Ovary (tissue), 9 donors: ENCODE measurements around the gene MICAL2. TPM values are rescaled to one million over a fixed set of nuclear protein-coding genes. Genes with fewer than 3 reads are reported as not detected.

ENCODE experiments used
- DNase-seq, 5 donors: peaks; one replicate each; pipeline ENCODE4 v3.0.0-alpha.2; 2019 to 2020
- H3K27ac ChIP-seq, 2 donors: fragments of 200-600 bp; one replicate each; pipeline versions ENCODE4 v1.5.1 to v1.8.0; 2019 to 2022
- H3K27me3 ChIP-seq: fragments of 200-600 bp; one replicate; pipeline ENCODE4 v1.8.0; 2022
- H3K36me3 ChIP-seq: fragments of 200-600 bp; sonication (generic); one replicate; pipeline ENCODE4 v1.5.1; 2019
- H3K4me1 ChIP-seq: one replicate; pipeline ENCODE4 v1.8.1; 2013; ENCODE audit warnings: mild to moderate bottlenecking, moderate library complexity; ENCODE audit not compliant: insufficient read depth
- H3K4me3 ChIP-seq: fragments of 200-600 bp; sonication (generic); one replicate; pipeline ENCODE4 v1.5.1; 2017
- H3K9me3 ChIP-seq, 2 donors: fragments of 200-600 bp in 1 of 2; sonication (generic) in 1 of 2; one replicate each; pipeline versions ENCODE4 v1.5.1 to v1.8.1; 2013 to 2019; ENCODE audit warnings: mild to moderate bottlenecking in 1 of 2, moderate library complexity in 1 of 2
- EP300 ChIP-seq: sonication (generic); formaldehyde crosslinking; IDR thresholded peaks from one replicate; pipeline ENCODE4 v1.6.1; 2017; ENCODE audit warnings: antibody characterized with exemption
- POLR2A ChIP-seq: fragments of 450-650 bp; IDR thresholded peaks from one replicate; pipeline ENCODE4 v1.6.1; 2017; ENCODE audit warnings: antibody characterized with exemption, mild to moderate bottlenecking, moderate library complexity
- WGBS, 3 donors: extraction: QIAGEN DNeasy Blood & Tissue Kit in 1 of 3; methylation state at CpG; one replicate each; pipeline versions ENCODE4 v1.1.5 to v1.1.7; 2013 to 2017; 5-methylcytosine and 5-hydroxymethylcytosine counted together
- intact Hi-C, 4 donors: fragments of 100-400 bp; cut with DNase I; formaldehyde crosslinking; loops; one replicate each; pipeline versions ENCODE4 v1.11.0 to v1.15.1; 2022 to 2023
- polyA plus RNA-seq, 2 donors: library from polyadenylated mRNA; stranded (reverse); fragments of 200-250 nt in 1 of 2; fragments of 350-450 nt in 1 of 2; fragmentation: Illumina TruSeq in 1 of 2; extraction: RNeasy Lipid Tissue Mini Kit (QIAGEN cat#74804) in 1 of 2; gene quantifications; one replicate each; pipeline ENCODE4 v1.2.3, GENCODE V29; 2013 to 2014
- total RNA-seq, 7 donors: library from RNA; depleted of rRNA in 2 of 7; stranded (reverse); fragments of >200 nt in 2 of 7; fragmentation: NEBNext Ultra II Directional in 3 of 7; extraction: Animal tissue kit (Norgen Biotek cat#: 25700) in 3 of 7; gene quantifications; one replicate each; pipeline versions ENCODE4 v1.1.0 to v1.2.4, GENCODE V29; 2016 to 2023
- TF ChIP-seq, protein P1 (sequence below), 3 donors: fragments of 450-650 bp in 2 of 3; fragments of 200-600 bp in 1 of 3; IDR thresholded peaks; one replicate each; pipeline versions ENCODE4 v1.5.1 to v1.8.0; 2016 to 2022; ENCODE audit warnings: antibody characterized with exemption in 3 of 3, mild to moderate bottlenecking in 1 of 3
- donor health status: DM: no; HTN: no; CAD: no; lungs with moderate emphysema.
- donor health status: DM: no; HTN: no; CAD: no.
- donor health status: Bipolar disorder and iron deficiency.
- donor health status: DM: yes; HTN: yes; CAD: no.
- donor health status: DM: no; HTN: no; CAD: no.
- donor health status: DM: yes; HTN: yes; CAD: no.

MICAL2 gene
- total and polyA plus RNA-seq, 9 donors = 10.7 to 73.6 (median 32.5) TPM

DNA sequence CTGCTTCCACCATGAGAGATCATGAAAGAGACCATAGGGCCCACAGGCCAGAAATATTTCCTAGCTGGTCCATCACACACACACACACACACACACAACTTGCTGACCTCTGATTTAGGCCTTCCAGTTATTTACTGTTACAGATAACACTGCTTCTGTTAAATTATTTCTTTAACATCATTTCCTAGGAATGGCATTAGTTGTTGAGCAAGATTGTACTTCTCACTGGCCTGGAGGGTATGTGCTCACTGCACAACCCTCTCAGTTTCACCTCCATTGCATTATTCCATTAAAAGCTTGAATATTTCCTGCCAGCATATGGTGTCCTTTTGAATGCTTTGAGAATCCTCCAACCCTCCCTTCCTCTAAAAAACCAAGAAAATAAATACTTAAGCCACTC, 104.4 kb downstream of the MICAL2 start:
- H3K36me3 ChIP-seq = no peaks in the 10 kb centered on the region

DNA sequence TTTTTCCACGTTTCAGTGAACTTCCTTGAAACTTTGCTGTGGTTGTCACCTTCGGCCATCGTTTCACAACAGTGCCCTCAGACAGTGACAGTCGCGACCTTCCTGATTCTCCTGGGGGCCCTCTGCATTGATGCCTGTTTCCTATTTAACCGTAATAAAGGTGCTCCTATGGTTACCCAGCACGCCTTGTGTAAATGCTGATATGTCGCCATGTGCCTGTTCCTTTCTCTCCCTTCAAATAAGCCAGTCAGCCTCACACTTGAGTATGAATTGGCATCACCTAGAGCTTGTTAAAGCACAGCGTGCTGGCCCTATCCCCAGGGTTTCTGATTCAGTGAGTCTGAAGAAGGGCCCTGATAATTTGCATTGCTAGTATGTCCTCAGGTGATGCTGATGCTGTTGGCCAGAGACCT, 104.8 kb downstream of the MICAL2 start:
- no peaks in the 10 kb centered on the region for H3K27me3 ChIP-seq
- H3K4me1 ChIP-seq = peaks cover 6% of the 10 kb centered on the region
- H3K9me3 ChIP-seq = no peaks in the 10 kb centered on the region
- intact Hi-C loops = no loop called here
- TF ChIP-seq EP300 = no peak
- no peak for DNase-seq
- no peaks in the 10 kb centered on the region for H3K36me3 ChIP-seq
- WGBS, 3 donors = 91 to 93% (median 93%) methylated on average over 9 of the region's 9 CpGs
- H3K27ac ChIP-seq = no peak overlapping the region
- no peak overlapping the region for H3K4me3 ChIP-seq

More for the DNA sequence above, 104.4 kb downstream of the MICAL2 start:
- no peak for DNase-seq
- TF ChIP-seq EP300 (no peak), POLR2A (no peak)
- TF ChIP-seq, protein P1, sequence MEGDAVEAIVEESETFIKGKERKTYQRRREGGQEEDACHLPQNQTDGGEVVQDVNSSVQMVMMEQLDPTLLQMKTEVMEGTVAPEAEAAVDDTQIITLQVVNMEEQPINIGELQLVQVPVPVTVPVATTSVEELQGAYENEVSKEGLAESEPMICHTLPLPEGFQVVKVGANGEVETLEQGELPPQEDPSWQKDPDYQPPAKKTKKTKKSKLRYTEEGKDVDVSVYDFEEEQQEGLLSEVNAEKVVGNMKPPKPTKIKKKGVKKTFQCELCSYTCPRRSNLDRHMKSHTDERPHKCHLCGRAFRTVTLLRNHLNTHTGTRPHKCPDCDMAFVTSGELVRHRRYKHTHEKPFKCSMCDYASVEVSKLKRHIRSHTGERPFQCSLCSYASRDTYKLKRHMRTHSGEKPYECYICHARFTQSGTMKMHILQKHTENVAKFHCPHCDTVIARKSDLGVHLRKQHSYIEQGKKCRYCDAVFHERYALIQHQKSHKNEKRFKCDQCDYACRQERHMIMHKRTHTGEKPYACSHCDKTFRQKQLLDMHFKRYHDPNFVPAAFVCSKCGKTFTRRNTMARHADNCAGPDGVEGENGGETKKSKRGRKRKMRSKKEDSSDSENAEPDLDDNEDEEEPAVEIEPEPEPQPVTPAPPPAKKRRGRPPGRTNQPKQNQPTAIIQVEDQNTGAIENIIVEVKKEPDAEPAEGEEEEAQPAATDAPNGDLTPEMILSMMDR (IDR thresholded peaks at IDR 0.05) = no peak
- Histone ChIP-seq H3K9me3 (no peaks in the 10 kb centered on the region), H3K4me3 (no peak overlapping the region), H3K27ac (no peak overlapping the region), H3K4me1 (peaks cover 2% of the 10 kb centered on the region), H3K27me3 (no peaks in the 10 kb centered on the region)
- intact Hi-C loops = no loop called here

DNA sequence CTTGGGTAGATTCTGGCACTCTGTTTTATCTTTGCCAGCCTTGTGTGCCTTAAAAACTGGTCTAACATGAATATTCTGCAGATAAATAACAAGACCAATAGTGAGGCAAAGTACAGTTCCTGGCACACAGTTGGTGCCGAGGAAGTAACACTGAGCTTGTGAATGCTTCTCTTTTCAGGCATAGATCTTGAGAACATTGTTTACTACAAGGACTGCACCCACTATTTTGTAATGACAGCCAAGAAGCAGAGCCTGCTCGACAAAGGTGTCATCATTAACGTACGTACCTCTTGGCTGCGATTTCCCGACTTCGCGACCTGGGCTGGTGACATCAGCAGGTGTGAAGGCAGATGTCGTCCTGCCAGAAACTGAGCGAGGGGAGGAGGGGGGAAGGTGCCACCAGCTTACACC, 105.7 kb downstream of the MICAL2 start:
- no peaks in the 10 kb centered on the region for H3K36me3 ChIP-seq
- no peak for DNase-seq
- no peaks in the 10 kb centered on the region for H3K27me3 ChIP-seq
- intact Hi-C loops = no loop called here
- no peak for TF ChIP-seq EP300
- TF ChIP-seq, protein P1 (IDR thresholded peaks at IDR 0.05) = no peak
- no peak for TF ChIP-seq POLR2A
- 89 to 95% (median 89%) methylated on average over 10 of the region's 10 CpGs for WGBS, 3 donors
- no peak overlapping the region for H3K4me3 ChIP-seq
- no peaks in the 10 kb centered on the region for H3K9me3 ChIP-seq
- H3K27ac ChIP-seq = no peak overlapping the region
- H3K4me1 ChIP-seq = peaks cover 9% of the 10 kb centered on the region

DNA sequence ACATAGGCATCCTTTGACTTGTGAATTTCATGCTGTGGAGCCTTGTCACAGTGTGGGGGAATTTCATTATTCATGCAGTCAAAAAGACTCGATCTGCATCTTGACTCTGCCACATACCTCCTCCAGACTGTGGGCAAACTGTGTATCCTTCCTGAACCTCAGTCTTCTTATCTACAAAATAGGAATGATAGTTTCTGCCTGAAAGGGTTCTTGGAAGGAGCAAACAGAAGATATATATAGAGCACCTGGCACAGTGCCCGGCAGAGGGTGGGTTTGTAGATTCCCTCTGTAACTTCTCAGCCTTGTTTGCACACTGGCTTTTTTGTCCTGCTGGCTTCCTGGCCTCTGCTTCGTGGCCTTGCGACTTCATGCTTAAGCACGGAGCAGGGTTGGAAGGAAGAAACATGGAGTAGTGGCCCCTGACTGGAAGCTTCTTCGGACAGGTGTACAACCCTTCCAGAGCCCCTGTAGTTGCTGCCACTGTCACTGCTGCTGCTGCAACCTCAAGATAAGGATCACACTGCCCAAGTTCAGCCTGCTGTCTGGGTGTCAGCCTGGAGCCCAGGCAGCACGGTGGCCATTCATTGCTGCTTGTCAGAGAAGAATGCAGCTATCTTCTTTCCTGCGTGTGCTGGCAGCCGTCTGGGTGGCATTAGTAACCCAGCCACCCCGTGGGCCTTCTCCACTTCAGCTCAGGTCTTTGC, 106.4 kb downstream of the MICAL2 start:
- Histone ChIP-seq H3K36me3 (no peaks in the 10 kb centered on the region), H3K4me3 (no peak overlapping the region), H3K9me3 (no peaks in the 10 kb centered on the region), H3K27me3 (no peaks in the 10 kb centered on the region), H3K4me1 (peaks cover 11% of the 10 kb centered on the region), H3K27ac (no peak overlapping the region)
- no peak for DNase-seq
- 27 to 37% (median 33%) methylated on average over 10 of the region's 10 CpGs for WGBS, 3 donors
- intact Hi-C loops = no loop called here
- TF ChIP-seq, protein P1 (IDR thresholded peaks at IDR 0.05) = no peak
- TF ChIP-seq POLR2A (no peak), EP300 (no peak)

DNA sequence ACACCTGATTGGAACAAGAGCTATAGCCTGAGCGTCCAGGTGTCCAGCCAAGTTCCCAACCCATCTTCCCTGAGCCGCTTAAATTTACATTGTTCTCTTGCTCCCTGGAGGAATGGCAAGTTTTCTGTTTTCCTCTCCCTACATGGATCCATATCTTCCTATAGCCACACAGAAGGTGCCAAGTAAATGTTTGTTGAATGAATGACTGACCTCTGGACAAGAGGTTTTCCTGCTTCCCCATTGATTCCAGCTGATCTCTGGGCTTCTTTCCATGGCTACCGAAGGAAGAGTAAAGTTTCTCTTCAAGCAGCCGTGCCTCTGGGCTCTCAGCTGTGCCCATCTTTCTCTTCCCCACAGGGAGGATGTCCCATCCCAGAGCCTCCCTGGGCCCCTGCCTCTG, 107.5 kb downstream of the MICAL2 start:
- no peaks in the 10 kb centered on the region for H3K36me3 ChIP-seq
- intact Hi-C loops = no loop called here
- no peak for TF ChIP-seq EP300
- no peak for TF ChIP-seq POLR2A
- TF ChIP-seq, protein P1 (IDR thresholded peaks at IDR 0.05) = no peak
- no peaks in the 10 kb centered on the region for H3K9me3 ChIP-seq
- no peak for DNase-seq
- no peaks in the 10 kb centered on the region for H3K27me3 ChIP-seq
- peaks cover 18% of the 10 kb centered on the region for H3K4me1 ChIP-seq
- WGBS, 3 donors = 89 to 92% (median 92%) methylated on average over 4 of the region's 4 CpGs
- no peak overlapping the region for H3K4me3 ChIP-seq
- no peak overlapping the region for H3K27ac ChIP-seq
